Mesodermal cell (in vitro differentiated cells): ENCODE measurements around the gene SOX13.

Source experiments
- H3K27ac ChIP-seq: 2 replicates; pipeline ENCODE4 v1.7.0; 2013; ENCODE audit warnings: mild to moderate bottlenecking, low read depth, low read length, moderate library complexity; ENCODE audit not compliant: severe bottlenecking
- H3K36me3 ChIP-seq: 2 replicates; pipeline ENCODE4 v1.7.1; 2013; ENCODE audit warnings: mild to moderate bottlenecking, low read length, moderate library complexity; ENCODE audit not compliant: control insufficient read depth, insufficient read depth
- H3K4me1 ChIP-seq: one replicate; pipeline ENCODE4 v1.7.1; 2013; ENCODE audit warnings: mild to moderate bottlenecking, low read length; ENCODE audit not compliant: insufficient read depth, control insufficient read depth, poor library complexity, severe bottlenecking
- H3K4me3 ChIP-seq: 2 replicates; pipeline ENCODE4 v1.7.0; 2013; ENCODE audit warnings: low read length, control low read depth, mild to moderate bottlenecking; ENCODE audit not compliant: insufficient read depth, poor library complexity, severe bottlenecking; ENCODE audit errors: extremely low read depth
- H3K9me3 ChIP-seq: 2 replicates; pipeline ENCODE4 v1.7.1; 2013; ENCODE audit warnings: mild to moderate bottlenecking, low read length, moderate library complexity; ENCODE audit not compliant: control insufficient read depth
- WGBS, 2 experiments: methylation state at CpG; one replicate each; pipeline ENCODE4 v1.1.5; 2013; ENCODE audit warnings: missing lambda C conversion rate in 2 of 2; ENCODE audit not compliant: insufficient coverage in 2 of 2; 5-methylcytosine and 5-hydroxymethylcytosine counted together

The SOX13 gene

DNA sequence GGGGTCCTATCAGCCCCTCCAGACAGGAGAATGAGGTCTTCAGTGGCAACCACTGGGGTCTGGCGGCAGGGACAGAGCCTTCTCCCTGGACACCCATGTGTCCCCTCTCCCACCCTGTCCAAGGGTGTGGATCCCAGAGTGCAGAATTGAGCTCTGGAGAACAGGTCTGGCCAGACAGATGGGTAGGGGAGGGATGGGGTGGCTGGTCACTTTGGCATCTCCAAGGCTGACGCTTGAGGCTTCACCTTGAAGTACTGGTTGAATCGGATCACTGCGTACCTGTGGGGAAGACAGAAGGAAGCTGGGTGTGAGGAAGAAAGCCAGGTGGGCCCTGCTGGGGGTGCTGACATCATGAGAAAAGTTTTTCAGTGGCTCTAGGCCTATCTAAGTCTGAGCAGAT, 59.1 kb downstream of the SOX13 start:
- WGBS, 2 experiments: 90 to 93% methylated on average over 3 to 4 of the region's 4 CpGs
- H3K36me3 ChIP-seq: no peaks in the 10 kb centered on the region

DNA sequence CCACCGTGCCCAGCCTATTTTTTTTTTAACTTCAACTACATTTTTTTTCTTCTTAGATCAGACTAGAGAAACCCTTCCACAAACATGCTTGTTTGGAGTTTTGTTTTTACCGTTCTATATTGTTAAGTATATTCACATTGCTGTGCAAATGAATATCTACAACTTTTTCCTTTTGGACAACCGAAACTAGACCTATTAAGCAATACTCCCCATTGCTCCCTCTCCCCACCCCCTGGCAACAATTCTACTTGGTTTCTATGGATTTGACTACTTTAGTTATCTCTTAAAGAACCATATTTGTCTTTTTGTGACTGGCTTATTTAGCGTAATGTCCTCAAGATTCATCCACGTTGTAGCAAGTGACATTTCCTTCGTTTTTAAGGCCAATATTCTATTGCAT, 59.8 kb downstream of the SOX13 start:
- no peaks in the 10 kb centered on the region for H3K36me3 ChIP-seq
- H3K9me3 ChIP-seq: no peaks in the 10 kb centered on the region
- H3K4me1 ChIP-seq: peaks cover 3% of the 10 kb centered on the region
- no peak overlapping the region for H3K4me3 ChIP-seq
- no peak overlapping the region for H3K27ac ChIP-seq
- WGBS, 2 experiments: 86 to 100% methylated on average over 1 of the region's 6 CpGs

More for the DNA sequence above, 59.1 kb downstream of the SOX13 start:
- no peaks in the 10 kb centered on the region for H3K9me3 ChIP-seq
- H3K4me1 ChIP-seq: peaks cover 3% of the 10 kb centered on the region
- H3K27ac ChIP-seq: no peak overlapping the region
- H3K4me3 ChIP-seq: no peak overlapping the region

DNA sequence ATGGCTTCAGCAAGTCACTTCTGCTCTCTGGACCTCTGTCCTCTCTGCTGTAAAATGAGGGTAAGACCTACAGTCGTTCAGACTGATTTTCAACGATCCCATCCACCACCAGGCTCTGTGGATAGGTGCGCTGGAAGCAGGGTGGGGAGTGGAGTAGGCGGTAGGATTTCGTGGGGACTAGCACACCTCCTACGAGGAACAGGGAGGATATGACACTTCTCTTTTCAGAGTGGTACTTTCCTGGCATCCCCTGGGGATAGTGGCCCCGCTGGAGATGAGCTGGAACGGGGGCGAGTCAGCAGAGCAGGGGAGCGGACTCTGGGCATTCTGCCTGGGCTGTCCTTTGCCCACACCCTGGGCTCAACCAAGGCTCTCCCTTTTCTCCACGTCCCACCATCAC, 61.2 kb downstream of the SOX13 start:
- Histone ChIP-seq H3K4me1 (no peaks in the 10 kb centered on the region), H3K27ac (no peak overlapping the region), H3K4me3 (no peak overlapping the region), H3K9me3 (no peaks in the 10 kb centered on the region), H3K36me3 (peaks cover 5% of the 10 kb centered on the region)
- WGBS, 2 experiments: 88 to 94% methylated on average over 8 to 9 of the region's 11 CpGs

- no peak overlapping the region for H3K27ac ChIP-seq
- H3K4me3 ChIP-seq: no peak overlapping the region
- H3K36me3 ChIP-seq: peaks cover 7% of the 10 kb centered on the region
- 75 to 83% methylated on average over 2 of the region's 2 CpGs for WGBS, 2 experiments
- H3K4me1 ChIP-seq: no peaks in the 10 kb centered on the region
- H3K9me3 ChIP-seq: no peaks in the 10 kb centered on the region
Observed at GRCh38 chr1:204136814-204137213, 63.9 kb downstream of the SOX13 start.

DNA sequence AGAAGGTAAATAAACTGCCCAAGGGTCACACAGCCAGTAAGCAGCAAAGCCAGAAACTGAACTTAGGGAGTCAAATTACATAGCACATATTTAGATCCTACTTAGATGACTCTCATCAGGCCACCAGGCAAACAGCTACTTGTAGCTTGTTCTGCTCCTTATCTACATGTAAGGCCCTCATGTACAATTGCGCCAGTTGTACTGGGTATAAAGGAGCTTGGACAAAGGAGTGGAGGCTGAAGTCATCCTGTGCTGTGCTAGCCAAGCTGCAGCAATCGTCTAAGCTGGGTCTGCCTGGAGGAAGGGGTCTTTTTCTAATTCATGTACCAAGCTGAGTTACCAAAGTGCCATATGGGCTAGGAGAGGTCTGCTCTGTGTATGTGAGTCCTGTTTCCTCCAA, 66.2 kb downstream of the SOX13 start:
- no peak overlapping the region for H3K27ac ChIP-seq
- H3K4me1 ChIP-seq: no peaks in the 10 kb centered on the region
- H3K9me3 ChIP-seq: no peaks in the 10 kb centered on the region
- peaks cover 7% of the 10 kb centered on the region for H3K36me3 ChIP-seq
- 85 to 92% methylated on average over 2 of the region's 2 CpGs for WGBS, 2 experiments
- H3K4me3 ChIP-seq: no peak overlapping the region

- no peak overlapping the region for H3K27ac ChIP-seq
- H3K36me3 ChIP-seq: peaks cover 7% of the 10 kb centered on the region
- no peaks in the 10 kb centered on the region for H3K9me3 ChIP-seq
- no peaks in the 10 kb centered on the region for H3K4me1 ChIP-seq
- no peak overlapping the region for H3K4me3 ChIP-seq
- WGBS, 2 experiments: 94 to 98% methylated on average over 5 of the region's 6 CpGs
Observed at GRCh38 chr1:204139952-204140351, 67.0 kb downstream of the SOX13 start.

DNA sequence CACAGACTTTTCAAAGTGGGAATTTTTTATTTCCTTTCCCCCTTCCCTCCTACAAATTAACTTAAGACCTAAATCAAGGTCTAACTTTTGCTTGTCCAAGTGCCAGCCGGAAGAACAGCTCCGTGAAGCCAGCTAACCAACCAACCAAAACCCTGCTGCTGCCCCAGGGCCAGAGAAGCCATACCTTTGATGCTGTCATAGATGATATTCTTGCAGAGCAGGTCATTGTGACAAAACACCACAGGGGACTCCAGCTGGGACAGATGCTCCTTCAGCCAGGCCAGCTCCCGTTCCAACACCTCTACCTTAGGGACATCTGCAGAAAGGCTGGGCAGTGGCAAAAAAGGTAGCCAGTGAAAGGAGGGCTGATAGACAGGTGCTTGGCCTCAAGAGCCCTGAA, 68.2 kb downstream of the SOX13 start:
- H3K4me1 ChIP-seq: no peaks in the 10 kb centered on the region
- no peaks in the 10 kb centered on the region for H3K9me3 ChIP-seq
- H3K36me3 ChIP-seq: peaks cover 7% of the 10 kb centered on the region
- H3K4me3 ChIP-seq: no peak overlapping the region
- WGBS, 2 experiments: 89% methylated on average over 3 of the region's 3 CpGs; no CpG with 5 or more reads in 1 of the 2 experiments
- no peak overlapping the region for H3K27ac ChIP-seq

DNA sequence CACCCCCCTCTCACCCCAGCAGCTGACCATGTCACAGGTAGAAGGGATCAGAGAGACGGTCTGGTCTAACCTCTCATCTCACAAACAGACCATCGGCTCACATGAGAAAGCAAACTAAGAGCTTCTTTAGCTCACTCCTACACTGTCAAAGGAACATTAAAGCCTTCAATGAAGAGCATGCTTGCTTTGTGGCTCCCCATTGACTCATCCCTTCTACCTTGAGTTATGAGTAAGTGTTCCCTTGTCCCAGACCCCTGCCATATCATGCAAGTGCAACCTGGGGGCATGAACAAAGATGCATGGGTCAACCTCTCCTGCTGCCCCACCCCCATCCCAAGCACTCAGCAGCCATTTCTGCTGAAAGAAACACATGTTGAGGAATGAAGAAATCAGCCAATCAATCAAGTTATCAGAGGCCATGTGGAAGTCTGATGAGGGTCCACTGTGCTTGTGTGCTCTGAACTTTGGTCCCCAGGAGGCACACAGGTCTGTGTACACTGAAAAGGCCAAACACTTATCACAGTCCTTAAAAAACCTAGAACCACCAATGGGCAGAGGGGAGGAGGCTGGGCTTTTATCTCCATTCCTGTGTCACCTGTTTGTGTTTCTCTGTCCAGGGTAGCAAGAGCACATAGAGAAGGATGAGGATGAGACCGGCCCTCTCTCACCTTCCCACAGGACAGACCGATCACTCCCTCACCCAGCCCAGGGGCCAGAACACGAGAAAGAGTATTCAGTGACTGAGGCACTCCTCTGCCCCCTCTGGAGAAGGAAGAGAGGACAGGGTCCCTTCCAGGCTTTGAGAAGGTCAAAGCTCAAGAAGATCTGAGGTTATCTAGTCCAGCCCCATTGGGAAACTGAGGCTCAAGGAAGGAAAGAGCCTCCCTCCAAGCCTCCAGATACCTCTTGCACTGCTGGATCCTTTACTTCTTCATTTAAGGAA, 69.4 kb downstream of the SOX13 start:
- 88 to 100% methylated on average over 2 to 3 of the region's 5 CpGs for WGBS, 2 experiments

DNA sequence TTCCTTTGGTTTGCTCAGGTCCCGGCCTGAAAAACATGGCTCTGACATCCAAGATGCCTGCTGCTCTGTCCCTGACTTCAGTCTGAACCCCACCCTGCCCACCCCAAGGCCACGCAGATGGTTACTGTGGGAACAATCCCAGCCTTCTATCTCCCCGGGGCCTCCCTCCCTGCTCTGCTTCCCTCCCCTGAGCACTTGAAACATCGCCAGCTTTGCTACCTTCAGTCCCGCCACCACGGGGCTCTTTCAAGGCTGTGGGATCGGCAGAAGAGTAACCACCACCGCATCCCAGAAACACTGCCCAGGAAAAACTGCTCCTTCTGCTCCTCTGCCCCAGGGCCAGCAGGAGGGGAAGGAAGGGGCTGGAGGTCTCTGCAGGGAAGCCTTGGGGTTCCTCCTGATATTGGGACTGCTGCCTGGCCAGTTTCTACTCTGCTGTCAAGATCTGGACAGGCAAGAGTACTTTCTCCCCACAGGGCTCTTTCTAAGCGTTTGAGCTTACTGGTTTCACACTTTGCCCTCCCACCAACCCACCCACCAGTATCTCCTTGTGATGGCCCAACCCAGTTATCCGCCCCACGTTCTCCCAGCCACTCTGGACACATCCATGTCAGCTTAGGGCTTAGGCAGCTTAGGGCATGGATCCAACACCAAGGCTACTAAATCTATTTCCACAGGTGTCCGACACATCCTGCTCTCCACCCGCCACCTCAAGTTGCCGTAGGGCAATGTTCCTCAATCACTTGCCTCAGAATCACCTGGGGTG, 70.5 kb downstream of the SOX13 start:
- Histone ChIP-seq H3K27ac (no peak overlapping the region), H3K4me1 (no peaks in the 10 kb centered on the region), H3K36me3 (peaks cover 3% of the 10 kb centered on the region), H3K4me3 (no peak overlapping the region), H3K9me3 (no peaks in the 10 kb centered on the region)
- 86 to 92% methylated on average over 7 to 9 of the region's 14 CpGs for WGBS, 2 experiments

More for the DNA sequence above, 69.4 kb downstream of the SOX13 start:
- Histone ChIP-seq H3K9me3 (no peaks in the 10 kb centered on the region), H3K4me3 (no peak overlapping the region), H3K27ac (no peak overlapping the region), H3K4me1 (no peaks in the 10 kb centered on the region), H3K36me3 (peaks cover 7% of the 10 kb centered on the region)

DNA sequence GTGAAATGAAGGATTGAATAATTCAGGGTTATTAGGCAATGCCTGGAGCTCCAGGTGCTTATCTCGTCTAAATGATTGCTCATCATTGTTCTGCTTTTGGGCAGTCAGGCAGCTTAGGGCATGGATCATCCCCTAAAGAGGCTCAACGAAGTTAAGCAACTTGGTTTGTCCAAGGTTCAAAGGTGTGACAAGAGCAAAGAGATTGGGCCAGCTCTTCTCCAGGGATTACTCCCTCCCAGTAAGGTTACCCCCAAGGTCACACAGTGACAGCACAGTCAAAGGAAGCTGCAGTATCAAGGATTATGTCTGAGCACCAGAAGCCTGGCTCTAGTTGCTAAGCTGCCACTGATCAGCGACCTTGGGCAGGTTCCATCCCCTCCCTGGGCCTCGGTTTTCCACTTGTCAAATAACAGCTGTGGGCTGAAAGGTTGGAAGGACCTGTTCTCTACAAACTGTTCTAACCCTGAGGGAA, 72.2 kb downstream of the SOX13 start:
- Histone ChIP-seq H3K27ac (no peak overlapping the region), H3K36me3 (no peaks in the 10 kb centered on the region), H3K4me1 (no peaks in the 10 kb centered on the region), H3K4me3 (no peak overlapping the region), H3K9me3 (no peaks in the 10 kb centered on the region)
- WGBS, 2 experiments: 87 to 92% methylated on average over 2 to 4 of the region's 4 CpGs
